ENCODE data around the gene MS4A1.
"Not testable (repeated sequence)": the region's sequence is repeated elsewhere in the genome, so short reads cannot be mapped to it uniquely, and the experiment has no call there.

Gene MS4A1

DNA sequence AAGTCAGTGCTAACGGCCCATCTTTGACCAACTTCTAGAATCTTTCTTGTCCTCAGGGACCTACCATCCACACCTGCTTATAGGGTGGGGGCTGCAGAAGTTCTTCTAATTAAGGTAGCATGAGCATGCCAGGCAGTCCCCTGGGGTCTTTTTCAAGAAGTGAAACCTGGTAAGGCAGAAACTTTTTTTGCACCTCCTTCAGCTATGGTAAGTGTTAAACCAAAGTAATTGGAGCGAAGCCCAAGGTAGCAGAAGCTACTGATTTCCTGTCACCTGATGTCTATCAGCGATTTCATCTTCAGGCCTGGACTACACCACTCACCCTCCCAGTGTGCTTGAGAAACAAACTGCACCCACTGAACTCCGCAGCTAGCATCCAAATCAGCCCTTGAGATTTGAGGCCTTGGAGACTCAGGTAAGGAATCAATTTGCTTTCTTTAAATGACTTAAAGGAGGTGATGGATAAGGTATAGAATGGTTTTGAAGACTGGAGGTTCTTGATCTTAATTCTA is at the start of gene MS4A1:
Gene MS4A1 (plus strand): TSS at position 317 of the 512 bp plus-strand sequence. CDS start 6,528 bp downstream, outside the sequence.
- DNase-seq, result no peak

DNA sequence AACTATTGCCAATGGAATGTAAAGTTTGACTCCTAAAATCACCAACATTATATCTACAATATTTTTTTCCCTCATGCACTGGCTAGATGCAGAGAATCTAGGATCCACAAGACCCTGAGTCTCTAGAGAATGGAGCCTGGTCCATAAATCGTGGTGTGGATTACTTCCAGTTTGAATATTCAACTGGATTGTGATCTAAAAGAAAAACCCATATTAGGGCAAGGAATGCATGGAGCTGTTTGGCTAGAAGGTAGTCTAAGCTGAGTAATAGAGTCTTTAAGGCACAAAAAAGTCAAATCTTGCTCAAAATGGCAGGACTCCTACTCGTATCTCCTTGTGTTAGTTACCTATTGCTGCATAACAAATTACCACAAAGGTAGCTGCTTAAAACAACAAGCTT is 35.6 kb upstream of the MS4A1 start:
- no peak for DNase-seq

DNA sequence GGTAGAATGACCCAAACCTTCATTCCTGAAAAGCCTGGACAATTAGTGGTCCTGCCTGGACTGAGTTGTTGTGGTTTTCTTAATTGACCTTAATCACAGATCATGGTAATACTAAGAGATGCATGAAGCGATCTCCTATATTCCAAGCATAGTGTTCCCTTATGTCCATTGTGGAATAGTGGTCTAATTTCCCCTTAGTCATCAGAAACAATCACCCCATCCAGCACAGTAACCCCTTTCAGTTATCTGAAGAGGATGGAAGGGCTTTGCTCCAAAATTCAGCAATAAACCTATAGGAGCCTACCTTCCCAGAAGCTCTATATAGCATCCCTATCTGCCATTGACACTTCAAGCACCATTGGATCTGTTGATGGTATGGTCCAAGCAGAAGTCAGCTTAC is 33.0 kb upstream of the MS4A1 start:
- no peak for DNase-seq

GRCh38 chr11:60428517-60428916 is 27.1 kb upstream of the MS4A1 start:
- no peak for DNase-seq

DNA sequence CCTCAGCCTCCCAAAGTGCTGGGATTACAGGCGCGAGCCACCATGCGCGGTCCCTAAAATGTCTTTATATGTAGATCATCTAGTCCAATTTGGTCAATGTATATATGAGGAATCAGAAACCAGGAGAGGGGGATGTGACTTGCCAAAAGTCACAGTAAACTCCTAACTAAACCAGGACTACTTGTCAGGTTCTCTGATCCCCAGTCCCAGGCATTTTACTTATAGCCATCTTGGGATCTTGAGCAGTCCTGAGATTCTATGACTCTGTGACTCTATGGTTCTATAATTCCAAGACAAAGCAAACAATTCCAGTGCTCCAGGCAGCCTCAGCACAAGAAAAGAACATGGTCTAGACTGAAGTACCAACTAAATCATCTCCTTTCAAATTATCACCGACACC is 26.4 kb upstream of the MS4A1 start, which contains the start of gene MS4A5:
Gene MS4A5 (plus strand): TSS at position 301 of the 400 bp plus-strand sequence. CDS start 103 bp downstream, outside the sequence.
- no peak for DNase-seq

- no peak for DNase-seq
Measured at GRCh38 chr11:60431251-60431650, 24.4 kb upstream of the MS4A1 start.

DNA sequence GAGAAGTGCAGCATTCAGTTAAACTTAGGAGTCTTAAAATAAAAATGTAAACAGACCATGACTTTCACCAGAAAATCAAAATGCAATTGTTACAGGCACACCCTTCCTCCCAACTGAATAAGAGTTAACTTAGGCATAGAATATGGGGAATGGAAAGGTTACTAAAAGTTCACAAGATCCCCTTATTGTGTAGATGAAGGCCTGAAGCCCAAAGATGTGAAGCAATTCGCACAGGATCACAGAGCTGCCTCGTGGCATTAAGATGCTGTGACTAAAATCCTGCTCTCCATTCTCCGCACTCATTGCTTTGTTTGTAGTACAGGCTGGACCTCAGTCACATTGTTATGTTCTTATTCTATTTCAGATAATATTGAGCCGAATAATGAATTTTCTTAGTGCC is 22.2 kb upstream of the MS4A1 start:
- DNase-seq, result no peak

GRCh38 chr11:60447070-60447469 is 8.6 kb upstream of the MS4A1 start:
- DNase-seq, result no peak

DNA sequence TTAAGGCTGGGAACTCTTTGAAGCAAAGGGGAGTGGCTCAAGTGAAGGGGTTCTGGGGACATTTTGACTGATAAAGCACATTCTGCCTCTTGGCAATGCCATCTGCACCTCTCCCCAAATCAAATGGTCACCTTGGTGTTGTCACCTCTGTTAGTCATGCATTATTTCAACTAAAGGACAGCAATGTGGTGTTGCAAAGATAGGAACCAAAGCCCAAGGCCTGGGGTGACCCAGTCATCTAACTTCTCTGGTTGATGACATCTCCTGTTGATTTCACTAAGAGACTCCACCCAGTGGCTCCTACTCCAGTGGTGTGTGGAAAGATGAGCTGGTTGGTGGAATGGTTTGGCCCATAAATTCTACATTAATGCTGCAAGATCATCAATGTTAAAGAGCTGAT is 7.8 kb upstream of the MS4A1 start:
- no peak for DNase-seq

GRCh38 chr11:60451185-60451584 is 4.5 kb upstream of the MS4A1 start:
- DNase-seq, result not testable (repeated sequence)

GRCh38 chr11:60454212-60454611 is 1.4 kb upstream of the MS4A1 start:
- DNase-seq, result no peak

GRCh38 chr11:60457576-60457975 is 1.9 kb downstream of the MS4A1 start:
- no peak for DNase-seq

DNA sequence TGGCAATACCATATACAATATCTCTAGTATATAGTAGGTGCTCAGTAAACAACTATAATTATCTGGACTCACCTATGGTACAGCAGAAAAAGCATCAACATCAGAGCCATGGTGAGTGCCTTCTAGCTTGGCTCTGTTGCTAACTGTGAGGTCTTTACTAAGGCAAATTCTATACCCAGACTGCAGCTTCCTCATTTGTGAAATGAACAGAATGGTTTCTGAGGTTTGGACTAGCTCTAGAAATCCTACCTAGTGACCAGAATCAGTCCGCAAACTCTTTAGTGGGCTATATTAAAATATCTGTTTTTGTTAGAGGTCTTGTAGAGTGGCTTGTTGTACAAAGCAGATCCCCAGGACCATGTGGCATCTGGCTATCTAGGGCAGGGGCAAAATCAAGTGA is 3.7 kb downstream of the MS4A1 start:
- no peak for DNase-seq

GRCh38 chr11:60468829-60469228 is 13.2 kb downstream of the MS4A1 start:
- no peak for DNase-seq

DNA sequence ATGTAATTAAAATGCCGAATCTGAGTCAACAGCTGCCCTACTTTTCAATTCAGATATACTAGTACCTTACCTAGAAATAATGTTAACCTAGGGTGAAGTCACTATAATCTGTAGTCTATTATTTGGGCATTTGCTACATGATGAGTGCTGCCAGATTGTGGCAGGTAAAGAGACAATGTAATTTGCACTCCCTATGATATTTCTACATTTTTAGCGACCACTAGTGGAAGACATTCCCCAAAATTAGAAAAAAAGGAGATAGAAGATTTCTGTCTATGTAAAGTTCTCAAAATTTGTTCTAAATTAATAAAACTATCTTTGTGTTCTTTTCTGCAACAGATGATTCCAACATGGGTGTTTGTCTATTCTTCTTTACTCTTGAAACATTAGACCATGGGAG is 14.1 kb downstream of the MS4A1 start:
- no peak for DNase-seq

- DNase-seq, result no peak
Measured at GRCh38 chr11:60477035-60477445, 21.4 kb downstream of the MS4A1 start.

DNA sequence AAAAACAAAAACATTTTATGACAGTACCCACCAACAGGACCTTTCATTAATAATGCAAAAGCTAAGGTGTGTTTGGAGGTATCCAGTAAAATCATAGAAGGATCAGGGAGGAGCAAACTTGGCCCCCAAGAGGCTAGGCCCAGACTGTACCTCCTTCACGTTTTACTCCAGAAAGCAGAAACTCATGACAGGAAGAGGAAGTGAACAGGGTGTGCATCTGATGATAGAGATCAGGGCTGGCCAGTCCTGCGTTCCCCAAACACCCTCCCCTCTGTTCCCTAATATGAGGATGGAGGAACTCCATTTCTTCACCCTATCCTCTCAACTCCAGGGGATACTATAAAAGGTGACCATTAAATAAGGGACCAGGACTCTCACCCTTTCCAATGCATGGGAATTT is 26.7 kb downstream of the MS4A1 start:
- no peak for DNase-seq

GRCh38 chr11:60485987-60486386 is 30.3 kb downstream of the MS4A1 start:
- DNase-seq, result peak; percentile 53

GRCh38 chr11:60492488-60493009 is 36.9 kb downstream of the MS4A1 start, which contains the start of gene MS4A12:
MS4A12 (plus strand) TSS chr11:60492778; CDS start chr11:60497319, 4,541 bp downstream.
- no peak for DNase-seq

DNA sequence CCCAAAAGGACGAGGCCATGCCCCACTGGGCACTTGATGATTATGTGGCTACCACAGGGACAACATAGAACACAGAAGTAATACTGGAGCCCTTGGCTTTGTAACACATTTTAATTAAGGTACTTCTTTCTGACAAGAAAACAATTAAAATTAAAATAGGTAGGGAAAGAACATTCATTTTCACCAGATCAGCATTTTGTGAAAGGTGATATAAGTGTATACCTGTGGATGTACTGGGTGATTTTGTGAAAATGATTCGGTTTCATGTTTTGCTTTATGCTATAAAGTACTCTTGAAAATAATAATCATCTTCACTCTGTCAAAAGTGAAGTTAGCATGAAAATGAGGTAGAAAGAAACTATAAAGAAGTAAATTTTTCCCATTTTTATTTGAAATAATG is 37.8 kb downstream of the MS4A1 start:
- no peak for DNase-seq

- no peak for DNase-seq
Measured at GRCh38 chr11:60498399-60498798, 42.8 kb downstream of the MS4A1 start.

DNA sequence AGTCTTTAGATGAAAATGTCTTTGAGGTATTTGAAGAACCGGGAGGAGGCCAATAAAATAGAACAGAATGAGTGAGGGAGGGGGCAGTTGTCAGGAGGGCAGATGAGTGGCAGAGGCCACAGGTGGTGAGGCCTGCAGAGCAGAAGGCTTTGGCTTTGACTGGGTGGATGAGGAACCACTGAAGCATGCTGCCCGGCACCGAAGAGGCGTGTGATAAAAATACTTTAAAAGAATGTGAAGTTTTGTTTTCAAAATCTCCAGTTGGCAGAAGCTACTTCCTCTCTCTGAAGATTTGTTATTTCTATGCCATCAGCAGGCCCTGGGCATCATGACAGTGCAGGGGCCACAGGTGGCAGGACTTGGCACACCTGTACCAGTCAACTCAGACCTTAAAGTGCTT is 43.2 kb downstream of the MS4A1 start:
- DNase-seq, result no peak

GRCh38 chr11:60500276-60500910 is 44.7 kb downstream of the MS4A1 start:
- no peak for DNase-seq

GRCh38 chr11:60502221-60502775 is 46.7 kb downstream of the MS4A1 start:
- no peak for DNase-seq

All from 8988T (cell line).